SK-N-MC (cell line): ENCODE data around the gene EXOC3L4.

Experiments used
- DNase-seq: peaks from one replicate; pipeline ENCODE4 v3.0.0-alpha.2; 2011; ENCODE audit warnings: low read depth, low spot score
- H3K27ac ChIP-seq: fragments of 200-600 bp; sonication (generic); 2 replicates; pipeline ENCODE4 v1.5.1; 2016; ENCODE audit warnings: mixed run types
- H3K36me3 ChIP-seq: fragments of 200-600 bp; sonication (generic); 2 replicates; pipeline ENCODE4 v1.6.1; 2017; ENCODE audit warnings: antibody characterized with exemption, low read length, mixed read lengths; ENCODE audit not compliant: insufficient read depth
- H3K4me3 ChIP-seq: fragments of 200-600 bp; sonication (generic); 2 replicates; pipeline ENCODE4 v1.5.1; 2016
- H3K9ac ChIP-seq: fragments of 200-600 bp; sonication (generic); 2 replicates; pipeline ENCODE4 v1.8.0; 2017; ENCODE audit warnings: mixed run types, mixed read lengths; ENCODE audit not compliant: insufficient read length
- H3K9me3 ChIP-seq: fragments of 200-600 bp; sonication (generic); 2 replicates; pipeline ENCODE4 v1.6.1; 2017; ENCODE audit warnings: low read depth, mild to moderate bottlenecking, antibody characterized with exemption, low read length, moderate library complexity, mixed read lengths
- EZH2 ChIP-seq: fragments of 200-600 bp; sonication (generic); IDR thresholded peaks from one replicate; pipeline ENCODE4 v1.6.1; 2017; ENCODE audit warnings: antibody characterized with exemption
- FOXP2 ChIP-seq: optimal IDR thresholded peaks from 2 replicates; pipeline ENCODE3; 2011; ENCODE audit warnings: mild to moderate bottlenecking, moderate library complexity; ENCODE audit not compliant: insufficient read depth; ENCODE audit errors: extremely low read length, control extremely low read depth
- POLR2AphosphoS5 ChIP-seq: IDR thresholded peaks from 2 replicates; pipeline ENCODE4 v1.6.1; 2012; ENCODE audit warnings: mild to moderate bottlenecking, low read depth, low read length, borderline replicate concordance

Gene EXOC3L4

GRCh38 chr14:103136388-103137271 lies 42.1 kb downstream of the EXOC3L4 start:
- H3K27ac ChIP-seq, result peak overlapping the region; percentile 74; the same call in 1 of the 2 replicates
- TF ChIP-seq FOXP2 (no peak), POLR2AphosphoS5 (no peak), EZH2 (no peak)
- no peak overlapping the region for H3K4me3 ChIP-seq
- H3K36me3 ChIP-seq, result no peaks in the 10 kb centered on the region
- no peaks in the 10 kb centered on the region for H3K9me3 ChIP-seq
- peak overlapping the region; percentile 57 for H3K9ac ChIP-seq
- DNase-seq, result no peak

GRCh38 chr14:103137689-103138300 lies 43.3 kb downstream of the EXOC3L4 start:
- TF ChIP-seq FOXP2 (no peak), POLR2AphosphoS5 (no peak), EZH2 (no peak)
- no peak for DNase-seq
- 0 out of 2 replicates have a peak overlapping the region, but pooled peaks have one; percentile 74 for H3K27ac ChIP-seq
- no peaks in the 10 kb centered on the region for H3K36me3 ChIP-seq
- H3K9me3 ChIP-seq, result no peaks in the 10 kb centered on the region
- no peak overlapping the region for H3K4me3 ChIP-seq
- H3K9ac ChIP-seq, result no peak overlapping the region

DNA sequence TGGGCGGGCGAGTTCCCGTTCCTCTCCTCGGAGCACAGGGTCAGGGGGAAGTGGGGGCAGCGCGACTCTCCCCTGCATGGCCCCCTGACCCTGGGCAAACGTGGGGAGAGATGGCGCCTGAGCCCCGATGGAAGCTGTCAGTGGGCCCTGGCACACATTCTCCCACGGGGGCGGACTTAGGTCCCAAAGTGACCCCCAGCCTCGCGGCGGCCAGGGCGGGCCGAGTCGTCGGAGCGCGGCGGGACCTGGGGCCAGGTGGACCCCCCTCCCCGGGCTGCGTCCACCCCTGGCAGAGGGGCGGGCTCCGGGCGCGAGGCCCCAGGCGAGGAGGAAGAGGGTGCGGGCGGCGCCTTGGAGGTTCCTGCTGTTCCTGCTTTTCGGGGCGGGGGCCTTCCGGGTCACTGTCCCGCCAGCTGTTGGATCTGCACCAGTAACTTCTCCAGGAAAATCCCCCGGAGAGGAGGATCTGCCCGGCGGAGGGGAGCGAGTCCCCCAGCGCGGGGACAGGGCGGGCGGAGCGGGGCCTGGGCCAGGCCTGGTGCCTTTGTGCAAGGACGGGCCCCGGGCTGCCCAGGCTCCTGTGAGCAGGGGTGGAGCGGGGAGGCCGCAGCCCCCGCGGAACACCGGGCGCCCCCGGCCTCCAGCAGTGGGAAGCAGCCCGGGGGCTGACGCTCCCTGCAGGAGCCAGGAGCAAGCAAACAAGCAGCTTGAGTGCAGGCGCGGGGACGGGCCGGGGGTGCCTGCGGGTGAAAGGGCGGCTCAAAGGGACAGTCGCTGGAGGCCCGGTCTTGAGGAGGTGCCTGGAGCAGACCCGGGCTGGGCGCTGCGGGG lies 44.0 kb downstream of the EXOC3L4 start:
- no peak overlapping the region for H3K27ac ChIP-seq
- no peak overlapping the region for H3K4me3 ChIP-seq
- TF ChIP-seq EZH2 (no peak), FOXP2 (no peak), POLR2AphosphoS5 (no peak)
- H3K9ac ChIP-seq, result no peak overlapping the region
- H3K36me3 ChIP-seq, result no peaks in the 10 kb centered on the region
- H3K9me3 ChIP-seq, result no peaks in the 10 kb centered on the region
- no peak for DNase-seq

- DNase-seq, result no peak
- TF ChIP-seq EZH2, result no peak
- no peak for TF ChIP-seq POLR2AphosphoS5
- TF ChIP-seq FOXP2, result no peak
- Histone ChIP-seq H3K4me3 (no peak overlapping the region), H3K27ac (no peak overlapping the region), H3K36me3 (no peaks in the 10 kb centered on the region), H3K9me3 (no peaks in the 10 kb centered on the region), H3K9ac (no peak overlapping the region)
Measured at GRCh38 chr14:103139132-103140025, 44.9 kb downstream of the EXOC3L4 start.

- DNase-seq, result no peak
- Histone ChIP-seq H3K9ac (no peak overlapping the region), H3K9me3 (no peaks in the 10 kb centered on the region), H3K36me3 (no peaks in the 10 kb centered on the region), H3K27ac (no peak overlapping the region), H3K4me3 (no peak overlapping the region)
- TF ChIP-seq POLR2AphosphoS5, result no peak
- no peak for TF ChIP-seq FOXP2
- TF ChIP-seq EZH2, result no peak
Measured at GRCh38 chr14:103140316-103141109, 46.0 kb downstream of the EXOC3L4 start.

DNA sequence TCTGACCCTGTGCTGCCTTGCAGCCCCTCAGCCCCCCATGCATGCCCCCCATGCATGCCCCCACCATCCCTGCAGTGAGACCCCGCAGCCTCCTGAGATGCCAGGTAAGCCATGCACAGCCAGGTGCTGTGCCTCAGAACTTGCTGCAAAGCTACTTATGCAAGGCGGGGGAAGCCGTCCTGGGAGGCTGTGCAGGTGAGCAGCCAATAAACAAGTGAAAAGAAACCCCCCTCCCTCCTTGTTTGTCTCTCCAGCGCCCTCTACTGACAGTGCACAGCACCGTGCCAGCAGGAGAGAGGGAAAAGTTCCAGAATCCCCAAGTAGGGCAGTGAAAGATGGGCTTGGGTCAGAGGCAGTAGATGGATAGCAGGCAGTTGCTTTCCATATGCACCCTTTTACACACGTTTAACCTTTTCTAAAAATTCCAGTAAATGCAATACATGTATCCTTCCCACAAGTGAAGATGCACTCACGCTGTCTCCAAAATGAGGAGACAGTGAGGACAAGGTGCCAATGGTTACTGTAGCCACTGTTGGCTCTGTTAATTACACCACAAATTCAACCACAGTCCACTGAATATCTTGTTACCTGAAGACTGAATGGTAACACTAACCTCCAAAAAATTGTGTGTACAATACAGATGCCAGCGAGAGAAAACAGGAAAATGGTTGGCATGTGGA lies 46.7 kb downstream of the EXOC3L4 start:
- Histone ChIP-seq H3K9ac (no peak overlapping the region), H3K36me3 (no peaks in the 10 kb centered on the region), H3K4me3 (no peak overlapping the region), H3K27ac (no peak overlapping the region), H3K9me3 (no peaks in the 10 kb centered on the region)
- TF ChIP-seq EZH2 (no peak), FOXP2 (no peak), POLR2AphosphoS5 (no peak)
- no peak for DNase-seq

DNA sequence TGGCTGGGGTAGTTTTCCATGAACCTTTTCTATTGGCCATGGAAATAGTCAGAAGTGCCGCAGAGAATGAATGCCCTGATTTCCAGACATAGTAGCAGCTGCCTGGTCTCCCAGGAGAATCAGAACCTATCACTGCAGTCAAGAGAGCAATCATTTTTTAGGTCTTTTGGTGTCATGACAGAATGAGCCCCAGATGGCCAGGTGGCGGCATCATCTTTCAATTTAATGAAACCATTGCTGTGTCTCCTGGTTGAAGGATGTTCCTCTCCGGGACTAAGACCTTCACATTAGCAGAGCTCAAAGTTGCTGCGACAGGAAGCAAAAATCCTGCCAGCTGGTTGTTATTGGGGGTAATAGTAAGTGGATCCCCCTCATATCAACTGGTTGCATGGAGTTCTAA lies 47.5 kb downstream of the EXOC3L4 start:
- no peaks in the 10 kb centered on the region for H3K36me3 ChIP-seq
- TF ChIP-seq POLR2AphosphoS5, result no peak
- no peak for TF ChIP-seq EZH2
- no peak for TF ChIP-seq FOXP2
- no peak overlapping the region for H3K9ac ChIP-seq
- H3K9me3 ChIP-seq, result no peaks in the 10 kb centered on the region
- DNase-seq, result no peak
- no peak overlapping the region for H3K4me3 ChIP-seq
- H3K27ac ChIP-seq, result no peak overlapping the region
